SK-N-MC (cell line): ENCODE data around the gene DPH3.

Experiments
- EZH2 ChIP-seq: fragments of 200-600 bp; sonication (generic); IDR thresholded peaks from one replicate; pipeline ENCODE4 v1.6.1; 2017; ENCODE audit warnings: antibody characterized with exemption
- FOXP2 ChIP-seq: optimal IDR thresholded peaks from 2 replicates; pipeline ENCODE3; 2011; ENCODE audit warnings: mild to moderate bottlenecking, moderate library complexity; ENCODE audit not compliant: insufficient read depth; ENCODE audit errors: extremely low read length, control extremely low read depth
- POLR2AphosphoS5 ChIP-seq: IDR thresholded peaks from 2 replicates; pipeline ENCODE4 v1.6.1; 2012; ENCODE audit warnings: mild to moderate bottlenecking, low read depth, low read length, borderline replicate concordance

DNA sequence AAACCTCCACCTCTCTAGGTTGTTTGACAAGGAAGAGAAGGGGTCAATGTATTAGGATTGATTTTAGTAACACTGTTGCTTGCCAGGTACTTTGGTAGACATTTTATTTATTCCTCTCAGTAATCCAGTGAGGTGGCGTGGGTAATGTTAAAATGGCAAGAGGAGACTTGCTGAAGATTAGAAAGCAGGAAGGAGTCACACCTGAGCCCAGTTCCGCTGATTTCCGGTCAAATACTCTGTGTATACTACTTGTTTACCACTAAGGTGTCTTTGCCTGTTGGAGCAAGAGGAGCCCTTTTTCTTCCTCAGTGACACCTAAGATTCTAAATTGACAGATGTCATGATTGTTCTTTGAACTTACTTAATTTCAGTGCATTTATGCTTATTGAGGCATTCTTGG, 2.0 kb upstream of the DPH3 start:
- TF ChIP-seq EZH2 (no peak), POLR2AphosphoS5 (no peak), FOXP2 (no peak)
